ENCODE data around the gene SUCO.
A peak's percentile ranks its signal among the peaks of the same experiment; 100 is the strongest.
"Not testable (repeated sequence)": the region's sequence is repeated elsewhere in the genome, so short reads cannot be mapped to it uniquely, and the experiment has no call there.

Gene SUCO

DNA sequence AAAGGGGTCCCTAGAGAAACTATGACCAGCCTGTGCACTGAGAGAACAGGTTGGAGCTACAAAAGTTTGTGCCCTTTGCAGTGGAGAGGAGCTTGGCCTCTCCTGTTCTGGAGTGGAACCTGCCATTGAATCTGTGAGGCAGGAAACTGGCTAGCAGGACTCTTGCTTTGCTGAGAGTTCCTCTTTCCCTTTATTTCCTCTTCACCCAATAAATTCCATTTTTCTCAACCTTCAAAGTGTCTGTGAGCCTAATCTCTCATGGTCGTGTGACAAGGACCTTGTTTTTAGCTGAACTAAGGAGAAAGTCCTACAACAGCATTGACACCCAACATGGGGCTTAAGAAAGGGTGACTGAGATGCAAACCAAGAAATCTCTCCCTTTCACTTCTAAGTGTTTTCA, 83.2 kb downstream of the SUCO start:
- DNase-seq = no peak

DNA sequence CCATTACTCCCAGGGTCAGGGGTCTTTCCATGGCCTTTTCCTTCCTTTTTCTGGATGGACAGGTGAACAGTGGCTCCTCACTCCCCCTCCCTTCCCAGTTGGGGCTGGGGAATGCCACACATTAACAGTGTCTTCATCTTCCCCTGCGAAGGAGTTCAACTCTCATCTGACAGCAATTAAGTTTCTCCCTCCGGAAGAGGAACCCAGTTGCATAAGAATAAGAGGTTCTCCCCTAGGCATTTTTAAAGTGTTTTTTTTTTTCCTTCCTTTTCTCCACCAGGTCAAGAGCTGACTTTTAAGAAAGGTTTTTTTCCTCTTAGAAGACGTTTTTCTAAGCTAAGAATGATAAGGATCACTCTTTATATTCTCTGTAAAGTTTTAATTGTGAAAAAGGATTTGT, 83.7 kb downstream of the SUCO start:
- DNase-seq = no peak

DNA sequence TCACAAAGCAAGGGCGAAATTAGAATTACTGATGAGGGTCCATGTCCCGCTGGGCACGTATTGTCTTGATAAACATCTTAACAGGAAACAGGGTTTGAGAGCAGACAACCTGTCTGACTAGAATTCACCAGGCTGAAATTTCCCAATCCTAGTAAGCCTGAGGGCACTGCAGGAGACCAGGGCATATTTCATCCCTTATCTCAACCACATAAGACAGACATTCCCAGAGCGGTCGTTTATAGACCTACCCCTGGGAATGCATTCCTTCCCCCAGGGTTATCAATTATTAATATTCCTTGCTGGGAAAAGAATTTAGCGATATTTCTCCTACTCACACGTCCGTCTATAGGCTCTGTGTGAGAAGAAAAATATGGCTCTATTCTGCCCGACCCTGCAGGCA, 87.7 kb downstream of the SUCO start:
- DNase-seq = not testable (repeated sequence)

DNA sequence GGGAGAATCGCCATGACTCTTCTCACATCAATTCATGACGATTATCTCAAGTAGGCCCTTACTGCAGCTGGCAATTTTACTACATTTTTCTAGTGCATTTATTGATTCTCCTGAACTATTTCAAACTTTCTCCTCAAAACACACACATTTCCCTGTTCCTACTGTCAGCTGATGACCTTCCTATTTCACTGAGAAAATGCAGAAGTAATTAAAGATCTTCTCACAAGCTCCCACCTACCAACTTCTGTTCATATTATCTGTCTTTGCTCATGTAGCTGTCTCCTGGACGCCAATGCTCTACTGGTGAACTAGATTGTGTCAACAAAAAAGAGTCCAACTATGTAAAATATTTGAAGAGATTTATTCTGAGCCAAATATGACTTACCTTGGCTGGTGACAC, 89.6 kb downstream of the SUCO start:
- DNase-seq = no peak

DNA sequence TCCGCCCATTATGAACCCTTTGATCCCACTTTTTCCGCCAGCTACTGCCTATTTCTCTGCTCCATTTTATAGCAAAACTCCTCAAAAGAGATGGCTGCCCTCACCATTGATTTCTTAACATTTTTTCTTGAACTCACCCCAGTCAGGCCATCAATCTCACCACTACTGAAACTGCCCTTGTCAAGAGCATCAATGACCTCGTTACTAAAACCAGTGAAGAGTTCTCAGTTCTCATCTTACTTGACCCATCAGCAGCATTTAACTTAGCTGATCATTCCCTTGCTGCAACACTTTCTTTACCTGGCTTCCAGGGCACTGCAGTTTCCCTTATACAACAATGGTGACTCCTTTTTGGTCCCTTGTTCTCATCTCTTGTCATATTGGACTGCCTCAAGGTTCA, 90.8 kb downstream of the SUCO start:
- no peak for DNase-seq

DNA sequence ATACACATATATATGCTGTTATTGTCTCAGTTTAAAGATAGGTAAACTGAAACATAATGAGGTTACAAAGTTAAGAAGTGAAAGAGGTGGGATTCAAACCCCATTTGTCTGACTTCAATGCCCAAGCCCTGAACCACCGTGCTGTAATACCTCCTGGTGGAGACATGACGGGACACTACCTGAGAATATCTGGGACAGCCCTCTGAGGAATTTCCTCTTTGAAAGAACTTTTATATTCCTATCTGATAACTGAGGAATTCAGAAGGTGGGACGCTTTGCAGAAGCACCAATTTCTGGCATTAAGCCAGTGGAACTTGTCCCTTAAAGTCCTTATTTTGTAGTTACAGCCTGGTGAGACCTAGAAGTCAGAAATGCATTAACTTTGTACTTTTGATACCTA, 93.9 kb downstream of the SUCO start:
- DNase-seq = no peak

DNA sequence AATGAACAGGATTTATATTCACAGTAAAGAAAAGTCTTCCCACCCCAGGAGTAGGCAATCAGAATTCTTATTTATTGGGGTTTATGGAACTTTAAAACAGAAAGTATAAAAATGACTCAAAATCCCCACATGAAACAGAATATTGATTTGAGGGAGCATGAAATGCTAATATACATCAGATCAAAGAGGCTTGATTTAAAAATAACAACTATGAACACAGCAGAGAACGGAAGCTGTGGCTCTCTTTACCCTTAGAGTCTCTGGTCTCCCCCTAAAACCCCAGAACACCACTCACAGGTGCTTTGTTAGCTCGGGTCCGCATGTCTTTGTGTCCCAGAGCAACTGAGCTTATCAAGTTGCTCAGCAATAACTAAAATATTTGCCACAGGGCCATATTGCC, 94.8 kb downstream of the SUCO start:
- DNase-seq = no peak

DNA sequence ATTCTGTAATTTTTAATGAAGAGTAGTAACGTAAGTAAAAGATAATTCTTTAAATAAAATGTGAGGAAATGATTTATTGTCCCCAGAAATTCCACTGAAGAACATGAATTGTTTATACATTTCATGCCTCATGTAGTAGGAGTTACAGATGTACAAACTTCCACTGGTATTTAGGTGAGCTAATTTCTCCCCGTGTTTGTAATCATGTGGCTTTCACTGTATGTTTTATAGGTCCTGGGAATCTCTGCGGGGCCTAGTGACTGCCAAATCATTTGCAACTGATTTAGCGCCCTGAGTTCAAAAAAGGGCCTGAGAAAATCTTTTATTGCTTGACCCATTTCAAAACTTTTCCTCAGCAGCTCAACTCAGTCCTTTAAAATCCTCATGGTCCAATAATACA, 95.5 kb downstream of the SUCO start:
- DNase-seq = no peak

DNA sequence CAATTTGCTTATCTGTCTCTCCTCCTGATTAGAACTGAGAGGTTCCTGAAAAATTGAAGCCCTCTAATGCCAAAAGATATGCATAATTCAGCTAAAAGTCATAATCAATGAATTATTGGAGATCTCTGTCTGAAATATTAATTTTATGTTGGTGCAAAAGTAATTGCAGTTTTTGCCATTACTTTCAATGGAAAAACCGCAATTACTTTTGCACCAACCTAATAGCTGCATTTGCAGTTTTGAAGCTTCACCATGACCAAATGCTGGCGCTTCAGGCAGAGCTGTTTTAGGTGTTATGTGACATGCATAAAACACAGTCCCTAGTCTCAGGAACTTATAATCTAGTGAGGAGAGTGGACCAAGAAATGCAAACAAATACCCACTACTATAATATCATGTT, 96.2 kb downstream of the SUCO start:
- no peak for DNase-seq

DNA sequence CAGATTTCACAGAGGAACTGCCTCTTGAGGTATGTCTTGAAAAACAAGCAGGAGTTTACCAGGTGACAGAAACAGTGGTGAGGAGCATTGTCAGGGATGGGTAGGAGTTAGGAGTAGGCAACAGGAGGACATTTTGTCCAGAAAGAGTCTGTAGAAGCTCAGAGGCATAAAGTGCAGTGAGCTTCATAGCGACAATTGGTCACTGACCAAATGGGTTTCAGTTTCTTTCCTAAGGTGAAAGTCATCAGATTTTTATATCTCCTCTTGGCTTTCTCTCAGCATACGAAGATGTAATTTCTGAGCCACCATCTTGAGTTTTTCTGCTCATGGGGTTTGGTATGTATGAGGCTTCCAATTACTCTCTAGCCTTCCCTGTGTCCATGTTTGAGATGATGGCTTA, 96.7 kb downstream of the SUCO start:
- no peak for DNase-seq

DNA sequence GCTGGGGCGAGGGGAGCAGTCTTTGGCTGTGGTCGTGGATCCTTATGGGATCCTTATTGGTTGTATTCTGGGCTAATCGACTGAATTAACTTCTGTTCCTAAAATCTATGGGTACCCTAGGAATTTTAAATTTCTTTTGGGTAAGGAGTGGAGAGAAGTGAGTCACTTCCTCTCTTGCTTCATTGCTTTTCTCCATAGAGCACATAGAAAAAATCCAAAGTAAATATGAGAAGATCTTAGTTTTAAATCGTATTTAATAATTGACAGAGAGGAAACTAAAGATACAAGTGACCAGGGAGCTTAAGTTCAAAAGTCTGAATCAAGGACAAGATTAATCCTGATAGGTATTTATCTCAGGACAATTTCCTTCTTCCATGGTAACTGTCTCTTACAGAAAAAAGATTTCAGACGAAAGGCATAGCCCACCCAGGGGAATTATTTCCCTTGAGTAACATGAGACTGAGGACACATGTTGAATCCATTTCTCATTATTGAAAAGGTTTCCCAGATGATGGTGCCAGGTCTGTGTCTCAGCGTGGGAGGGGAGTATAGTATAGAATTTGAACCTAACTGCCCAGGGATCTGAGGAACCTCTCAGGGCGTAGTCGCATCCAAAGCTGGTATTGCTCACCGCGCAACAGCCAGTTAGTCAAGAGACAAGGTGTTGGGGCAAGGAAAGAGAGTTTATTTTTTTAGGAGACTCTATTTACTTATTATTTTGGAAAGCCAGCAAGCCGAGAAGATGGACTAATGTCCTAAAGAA, 97.3 kb downstream of the SUCO start:
- DNase-seq = no peak

DNA sequence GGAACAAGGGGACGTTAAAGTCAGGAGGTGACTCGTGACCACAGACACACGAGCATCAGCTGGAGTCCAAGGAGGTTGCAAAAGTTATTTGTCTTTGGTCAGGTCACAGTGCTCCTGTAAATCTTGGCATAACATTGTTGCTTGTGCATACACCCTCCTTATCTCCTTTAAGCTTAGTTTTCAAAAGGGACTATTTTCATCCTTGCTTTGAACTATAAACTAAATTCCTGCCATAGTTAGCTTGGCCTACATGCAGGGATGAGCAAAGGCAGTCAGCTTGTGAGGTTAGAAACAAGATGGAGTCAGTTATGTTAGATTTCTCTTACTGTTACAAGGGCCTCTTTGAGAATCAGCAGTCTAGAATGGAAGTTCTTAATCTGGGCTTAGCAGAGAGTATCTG, 97.9 kb downstream of the SUCO start:
- no peak for DNase-seq

DNA sequence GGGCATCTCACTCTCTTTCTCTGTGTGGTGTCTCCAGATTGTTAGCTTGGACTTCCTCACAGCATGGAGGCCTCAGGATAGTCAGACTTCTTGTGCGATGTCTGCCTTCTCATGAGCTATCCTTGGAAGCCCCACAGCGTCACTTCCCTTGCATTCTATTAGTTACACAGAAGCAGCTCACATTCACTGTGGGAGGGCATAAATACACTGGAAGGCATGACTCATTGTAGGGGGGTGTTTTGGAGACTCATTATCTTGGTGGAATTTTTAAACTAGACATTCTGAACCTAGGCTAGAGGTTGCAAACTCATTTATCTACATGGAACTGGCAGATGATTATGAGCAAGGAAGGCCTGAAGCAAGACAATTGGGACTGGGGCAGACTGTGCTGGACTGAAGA, 104.6 kb downstream of the SUCO start:
- DNase-seq = peak; percentile 52

DNA sequence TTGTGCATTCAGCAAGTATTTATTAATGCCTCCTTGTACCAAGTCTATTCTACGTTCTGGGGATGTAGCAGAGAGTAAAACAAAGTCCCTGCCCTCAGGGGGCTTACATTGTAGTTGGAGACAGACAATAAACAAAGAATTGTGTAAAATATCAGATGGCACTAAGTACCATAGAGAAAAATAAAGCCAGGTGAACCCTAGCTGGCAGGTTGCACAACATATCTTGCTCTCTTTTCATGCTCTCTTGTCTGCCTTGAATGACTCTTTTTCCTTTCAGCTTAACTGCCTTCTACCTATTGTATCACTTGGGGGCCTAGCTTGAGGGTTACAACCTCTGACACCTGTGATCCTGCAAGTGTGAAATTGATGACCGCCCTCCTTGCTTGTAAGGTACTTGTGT, 105.3 kb downstream of the SUCO start:
- no peak for DNase-seq

DNA sequence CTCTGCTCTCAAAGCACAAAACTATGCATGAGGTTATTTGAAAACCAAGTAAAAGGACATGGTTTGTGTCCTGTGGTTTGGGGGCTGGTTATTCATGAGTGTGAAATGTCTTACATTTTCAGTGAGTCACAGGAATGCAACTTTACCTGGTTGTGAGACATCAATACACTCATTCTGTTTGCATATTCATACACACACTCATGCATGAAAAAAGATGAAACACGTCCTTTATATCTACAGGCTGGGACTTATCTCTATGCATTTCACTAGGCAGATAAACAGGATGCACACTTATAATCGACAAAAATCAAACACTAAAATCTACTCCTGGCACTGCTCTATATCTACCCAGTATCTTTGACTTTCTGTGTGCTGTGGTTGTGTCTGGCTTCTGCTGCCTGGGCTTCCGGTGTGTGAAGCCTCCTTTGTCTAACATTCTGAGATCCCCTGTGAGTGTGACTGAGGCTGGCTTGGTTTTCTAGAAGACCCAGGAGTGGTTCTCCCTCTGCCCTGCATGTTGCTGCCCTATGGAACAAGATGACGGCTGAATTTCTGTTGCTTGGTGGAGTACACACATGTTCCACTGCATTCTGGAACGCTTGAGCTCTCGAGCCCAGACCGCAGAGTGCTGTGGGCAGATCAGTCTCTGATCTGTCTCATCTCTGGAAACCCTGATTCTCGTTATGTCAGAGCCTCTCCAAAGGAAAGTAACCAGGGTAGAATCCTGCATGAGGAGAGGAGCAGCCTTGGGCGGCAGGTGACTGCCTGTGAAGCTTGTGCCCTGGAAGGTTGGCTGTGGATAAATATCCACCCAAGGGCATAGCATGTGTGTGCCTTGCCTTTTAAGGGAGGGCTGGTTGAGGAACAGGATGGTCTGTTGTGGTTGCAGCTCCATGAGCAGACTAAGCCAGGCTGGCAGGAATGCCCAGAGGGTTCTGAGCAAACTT, 106.2 kb downstream of the SUCO start:
- peak; percentile 82 for DNase-seq

DNA sequence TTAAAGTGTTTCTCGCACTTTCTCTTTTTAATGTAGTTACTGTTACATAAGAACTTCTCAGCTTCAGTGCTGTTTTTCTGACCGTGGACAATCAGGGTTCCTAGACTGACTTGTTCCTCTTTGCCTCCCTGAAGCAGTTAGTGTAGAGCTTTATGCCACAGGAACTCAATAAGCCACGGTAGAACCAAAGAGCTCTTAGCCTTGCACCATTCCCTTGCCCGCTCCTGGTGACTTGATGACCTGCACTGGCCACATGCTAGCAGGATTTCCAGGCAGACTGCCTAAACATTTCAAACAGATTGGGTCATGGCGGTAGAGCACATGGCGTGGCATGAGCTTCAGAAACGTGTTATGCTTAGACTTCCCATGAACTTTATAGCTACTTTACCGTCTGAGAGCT, 107.2 kb downstream of the SUCO start:
- DNase-seq = no peak

DNA sequence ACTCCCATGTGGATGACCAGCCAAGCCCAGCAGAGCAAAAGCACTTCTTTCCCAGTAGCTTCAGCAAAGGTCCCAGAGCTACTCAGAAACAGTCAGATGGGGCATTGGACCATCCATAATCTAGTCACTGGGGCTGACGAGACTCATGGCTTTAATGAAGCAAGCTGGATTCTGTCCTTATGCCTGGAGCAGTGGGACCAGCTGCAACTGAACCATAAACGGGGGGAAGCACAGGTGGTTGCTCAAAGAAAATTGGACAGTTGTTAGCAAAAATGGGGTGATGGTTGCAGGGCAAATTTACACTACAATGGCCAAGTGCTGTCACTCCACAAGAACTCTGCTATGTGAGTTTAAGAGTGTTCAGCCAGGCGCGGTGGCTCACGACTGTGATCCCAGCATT, 108.5 kb downstream of the SUCO start:
- DNase-seq = no peak

DNA sequence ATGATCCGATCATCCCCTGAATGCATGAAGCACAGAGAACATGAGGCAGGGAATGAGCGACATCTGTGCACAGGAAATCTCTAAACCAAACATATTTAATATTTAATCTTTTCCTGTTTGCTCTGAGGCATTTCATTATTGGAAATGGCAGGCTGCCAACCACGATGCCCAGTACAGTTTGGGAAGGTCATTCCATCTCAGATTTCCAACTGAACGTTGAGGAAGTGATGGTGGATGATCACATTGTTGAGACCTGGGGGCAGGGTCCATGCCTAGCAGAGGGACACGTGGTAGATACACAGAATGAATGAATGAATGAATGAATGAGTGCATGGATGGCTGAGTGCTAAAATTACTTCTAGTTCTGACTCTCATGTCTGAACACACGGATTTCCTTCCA, 110.0 kb downstream of the SUCO start:
- DNase-seq = no peak

DNA sequence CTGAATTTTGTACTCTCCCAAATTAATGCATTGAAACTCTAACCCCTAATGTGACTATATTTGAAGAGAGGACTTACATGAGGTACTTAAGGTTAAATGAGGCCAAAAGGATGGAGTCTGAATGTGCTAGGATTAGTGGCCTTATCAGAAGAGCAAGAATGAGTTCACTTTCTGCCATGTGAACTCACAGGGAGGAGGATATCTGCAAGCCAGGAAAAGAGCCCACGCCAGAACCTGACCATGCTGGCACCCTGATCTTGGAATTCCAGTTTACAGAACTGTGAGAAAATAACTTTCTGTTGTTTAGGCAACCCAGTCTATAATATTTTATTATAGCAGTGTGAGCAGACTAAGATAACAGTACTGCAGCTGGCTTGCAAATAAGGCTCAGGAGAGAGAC, 113.7 kb downstream of the SUCO start:
- no peak for DNase-seq

DNA sequence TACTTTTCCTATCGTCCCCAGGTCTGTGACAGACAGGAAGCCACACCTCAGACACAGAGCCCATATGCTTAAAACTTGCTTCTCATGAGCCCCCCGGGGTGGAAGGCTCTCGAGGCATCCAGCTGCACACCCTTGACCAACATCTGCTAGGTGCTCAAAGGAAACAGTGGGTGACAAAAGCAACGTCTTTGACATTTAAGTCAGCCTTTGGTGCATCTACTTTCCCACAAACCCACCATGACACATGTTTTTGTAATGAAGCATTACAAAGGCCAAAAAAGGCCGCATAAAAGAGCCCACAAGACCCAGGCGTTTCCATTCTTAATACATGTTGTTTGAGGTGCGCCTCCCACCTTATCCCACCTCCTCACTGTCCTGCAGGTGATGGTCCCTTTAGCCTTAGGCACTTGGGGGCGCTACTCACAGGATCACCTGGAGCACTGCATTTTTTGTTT, 114.2 kb downstream of the SUCO start:
- DNase-seq = peak; percentile 27

DNA sequence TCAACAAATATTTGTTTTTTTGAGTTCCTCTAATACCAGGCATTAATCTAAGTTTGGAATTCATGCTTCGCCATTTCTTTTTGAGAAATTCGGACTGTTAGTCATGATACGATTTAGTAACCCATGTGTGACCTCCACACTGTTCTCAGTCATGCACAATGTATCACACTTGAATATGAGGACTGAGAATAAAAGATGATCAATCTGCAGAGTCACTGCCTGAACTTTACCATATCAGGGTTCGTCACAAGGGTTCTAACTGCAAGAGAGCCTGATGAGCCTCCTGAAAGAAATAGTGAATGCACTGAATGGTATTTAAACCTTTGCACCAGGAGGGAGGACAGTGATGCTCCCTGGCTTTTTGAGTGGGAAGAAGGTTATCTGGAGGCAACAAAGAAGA, 115.0 kb downstream of the SUCO start:
- DNase-seq = no peak

DNA sequence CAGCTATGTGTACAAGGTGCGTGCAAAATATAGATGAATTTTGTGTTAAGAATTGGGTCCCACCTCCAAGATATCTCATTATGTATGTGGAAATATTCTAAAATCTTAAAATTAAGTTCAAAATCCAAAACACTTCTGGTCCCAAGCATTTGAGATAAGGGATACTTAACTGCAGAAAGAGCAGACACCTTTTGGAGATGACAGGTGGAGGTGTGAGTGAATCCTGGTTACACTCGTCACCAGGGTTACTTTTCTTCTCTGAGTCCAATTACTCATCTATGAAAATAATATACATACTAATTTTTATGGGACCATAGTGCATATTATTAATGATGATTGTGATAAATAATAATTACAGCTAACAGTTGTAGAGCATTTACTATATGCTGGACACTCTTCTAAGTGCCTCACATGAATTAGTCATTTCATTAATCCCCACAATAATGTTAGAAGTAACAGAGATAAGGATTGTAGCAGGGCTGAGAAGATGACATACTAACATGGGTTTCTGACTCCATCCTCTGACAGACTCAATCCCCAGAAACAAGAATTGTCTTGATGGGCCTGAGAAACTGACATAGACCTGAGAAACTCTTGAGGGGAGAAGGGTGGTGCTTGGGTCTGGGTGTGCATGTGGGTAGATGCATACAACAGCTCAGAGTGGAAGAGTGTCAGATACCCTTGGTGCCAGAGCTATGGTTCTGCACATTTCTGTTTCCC, 117.7 kb downstream of the SUCO start:
- DNase-seq = no peak

DNA sequence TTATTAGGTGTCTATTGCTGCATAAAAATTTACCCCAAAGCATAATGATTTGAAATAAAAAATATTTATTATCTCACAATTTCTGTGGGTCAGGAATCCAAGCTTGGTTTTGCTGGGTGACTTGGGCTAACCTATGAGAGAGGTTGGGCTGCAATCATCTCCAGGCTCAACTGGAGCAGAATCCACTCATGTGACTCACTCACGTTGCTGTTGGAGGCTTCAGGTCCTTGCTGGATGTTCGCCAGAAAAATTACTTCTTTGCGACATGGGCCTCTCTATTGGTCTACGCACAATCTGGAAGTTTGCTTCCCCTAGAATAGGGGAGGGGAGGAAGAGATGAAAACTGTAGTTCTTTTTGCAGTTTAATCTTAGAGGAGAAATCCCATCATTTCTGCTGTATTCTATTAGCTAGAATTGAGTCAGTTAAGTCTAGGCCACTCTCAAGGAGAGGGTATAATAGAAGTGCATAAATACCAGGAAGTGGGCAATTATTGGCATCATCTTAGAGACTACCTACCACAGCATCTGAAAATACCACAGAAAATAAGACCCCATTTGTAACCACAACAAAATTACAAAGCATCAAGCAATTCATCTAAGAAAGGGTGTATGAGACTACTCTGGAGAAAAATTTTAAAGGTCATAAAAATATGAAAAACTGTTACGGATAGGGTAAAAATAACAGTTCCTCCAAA, 120.2 kb downstream of the SUCO start:
- DNase-seq = no peak

Measured in stimulated activated naive CD4-positive, alpha-beta T cell treated with Interleukin-2 at 50 U/mL for 16 hours (primary cell).